Kidney (tissue), 14 donors: ENCODE data around the gene ADARB2. TPM values are rescaled to one million over a fixed set of nuclear protein-coding genes. Genes with fewer than 3 reads are reported as not detected.

Experiments used
- DNase-seq, 5 donors: peaks; one replicate each; pipeline ENCODE4 v3.0.0-alpha.2; 2013 to 2020
- FAIRE-seq: peaks from 2 replicates; lab custom pipeline; 2012; peaks lifted over from hg19 to GRCh38; lab: Jason Lieb, UNC
- H3K27ac ChIP-seq, 2 donors: one replicate each; pipeline ENCODE4 v1.7.0; 2013; ENCODE audit warnings: low read depth in 2 of 2, low read length in 2 of 2, inconsistent platforms in 1 of 2
- H3K27me3 ChIP-seq: one replicate; pipeline ENCODE4 v1.7.1; 2013; ENCODE audit warnings: low read length, inconsistent platforms; ENCODE audit not compliant: control insufficient read depth, insufficient read depth
- H3K36me3 ChIP-seq, 3 donors: one replicate each; pipeline versions ENCODE4 v1.7.0 to v1.7.1; 2013; ENCODE audit warnings: low read length in 3 of 3, control low read depth in 1 of 3, inconsistent platforms in 1 of 3; ENCODE audit not compliant: insufficient read depth in 3 of 3, control insufficient read depth in 2 of 3
- H3K4me1 ChIP-seq, 3 donors: one replicate each; pipeline versions ENCODE4 v1.7.0 to v1.7.1; 2013; ENCODE audit warnings: low read length in 3 of 3, inconsistent platforms in 1 of 3, low read depth in 1 of 3; ENCODE audit not compliant: control insufficient read depth in 2 of 3, insufficient read depth in 2 of 3
- H3K4me3 ChIP-seq, 3 donors: one replicate each; pipeline versions ENCODE4 v1.7.0 to v1.8.1; 2013; ENCODE audit warnings: low read length in 3 of 3, control low read depth in 1 of 3, inconsistent platforms in 1 of 3
- H3K9ac ChIP-seq, 3 donors: one replicate each; pipeline versions ENCODE4 v1.7.0 to v1.7.1; 2013; ENCODE audit warnings: low read length in 3 of 3, control low read depth in 1 of 3, inconsistent platforms in 1 of 3
- H3K9me3 ChIP-seq, 3 donors: one replicate each; pipeline versions ENCODE4 v1.7.0 to v1.7.1; 2013; ENCODE audit warnings: low read length in 3 of 3, control low read depth in 1 of 3, inconsistent platforms in 1 of 3; ENCODE audit not compliant: control insufficient read depth in 2 of 3, insufficient read depth in 1 of 3
- CTCF ChIP-seq: IDR thresholded peaks from 3 replicates; pipeline ENCODE4 v1.5.1; 2012; ENCODE audit warnings: mild to moderate bottlenecking, moderate library complexity, borderline replicate concordance; ENCODE audit not compliant: insufficient read depth; ENCODE audit errors: extremely low read depth
- intact Hi-C: fragments of 100-400 bp; cut with DNase I; formaldehyde crosslinking; loops from one replicate; pipeline ENCODE4 v1.11.1; 2022
- polyA plus RNA-seq: library from polyadenylated mRNA; stranded (reverse); fragments of 350-450 nt; fragmentation: Illumina TruSeq; extraction: RNeasy Lipid Tissue Mini Kit (QIAGEN cat#74804); gene quantifications from one replicate; pipeline ENCODE4 v1.2.3, GENCODE V29; 2014; ENCODE audit warnings: low read depth, low replicate concordance; ENCODE audit not compliant: insufficient read depth
- total RNA-seq: library from RNA; stranded (reverse); fragmentation: NEBNext Ultra II Directional; extraction: Animal tissue kit (Norgen Biotek cat#: 25700); gene quantifications from one replicate; pipeline ENCODE4 v1.2.1, GENCODE V29; 2021
- donor health status: control.
- donor health status: control.
- donor health status: control.
- donor health status: control.
- donor health status: control.
- donor health status: DM: yes; HTN: yes; CAD: no.
- donor health status: Normal renal cell carcinoma (clear cell type).

ADARB2 gene
- total and polyA plus RNA-seq, 2 donors from 2014 or later = 1.0 to 1.3 TPM

DNA sequence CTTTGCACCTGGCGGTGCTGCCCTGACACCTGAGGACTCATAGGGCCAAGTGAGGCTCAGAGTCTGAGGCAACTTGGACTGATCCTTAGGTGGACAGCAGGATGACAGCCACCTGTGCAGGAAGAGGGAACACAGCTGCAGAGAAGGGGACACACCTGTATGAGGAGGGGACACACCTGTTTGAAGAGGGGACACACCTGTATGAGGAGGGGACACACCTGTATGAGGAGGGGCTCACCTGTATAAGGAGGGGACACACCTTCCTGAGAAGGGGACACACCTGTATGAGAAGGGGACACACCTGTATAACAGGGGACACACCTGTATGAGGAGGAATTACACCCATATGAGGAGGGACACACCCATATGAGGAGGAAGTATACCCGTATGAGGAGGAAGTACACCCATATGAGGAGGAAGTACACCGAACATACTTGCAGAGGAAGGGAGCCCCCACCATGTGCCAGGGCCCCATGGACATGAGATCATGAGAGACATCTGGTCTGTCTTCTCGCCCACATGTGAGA is 285.9 kb downstream of the ADARB2 start:
- H3K9ac ChIP-seq = no peak overlapping the region
- no peaks in the 10 kb centered on the region for H3K4me1 ChIP-seq
- no peak for FAIRE-seq
- no peaks in the 10 kb centered on the region for H3K36me3 ChIP-seq
- H3K9me3 ChIP-seq = no peaks in the 10 kb centered on the region
- no peak for DNase-seq
- H3K27ac ChIP-seq = no peak overlapping the region
- H3K27me3 ChIP-seq = no peaks in the 10 kb centered on the region
- no peak for TF ChIP-seq CTCF
- no peak overlapping the region for H3K4me3 ChIP-seq
- intact Hi-C loops = no loop called here

- H3K27ac ChIP-seq = no peak overlapping the region
- no peak overlapping the region for H3K9ac ChIP-seq
- H3K36me3 ChIP-seq = no peaks in the 10 kb centered on the region
- no peak for FAIRE-seq
- DNase-seq = no peak
- intact Hi-C loops = no loop called here
- H3K4me1 ChIP-seq = no peaks in the 10 kb centered on the region
- no peaks in the 10 kb centered on the region for H3K9me3 ChIP-seq
- H3K27me3 ChIP-seq = no peaks in the 10 kb centered on the region
- no peak for TF ChIP-seq CTCF
- H3K4me3 ChIP-seq = no peak overlapping the region
Observed at GRCh38 chr10:1449572-1450205, 287.6 kb downstream of the ADARB2 start.

GRCh38 chr10:1449021-1449420 is 288.3 kb downstream of the ADARB2 start:
- Histone ChIP-seq H3K27me3 (no peaks in the 10 kb centered on the region), H3K9ac (no peak overlapping the region), H3K9me3 (no peaks in the 10 kb centered on the region), H3K4me3 (no peak overlapping the region), H3K36me3 (no peaks in the 10 kb centered on the region), H3K27ac (no peak overlapping the region), H3K4me1 (no peaks in the 10 kb centered on the region)
- no peak for TF ChIP-seq CTCF
- intact Hi-C loops = no loop called here
- DNase-seq (no peak), FAIRE-seq (no peak)
